ENCODE data around the gene PCNX1. TPM values are rescaled to one million over a fixed set of nuclear protein-coding genes. Genes with fewer than 3 reads are reported as not detected.

PCNX1 gene
- total and polyA plus RNA-seq, 2 donors (not counting 1 experiment from before 2014, with no cell fraction given): 35.7 to 69.4 TPM

DNA sequence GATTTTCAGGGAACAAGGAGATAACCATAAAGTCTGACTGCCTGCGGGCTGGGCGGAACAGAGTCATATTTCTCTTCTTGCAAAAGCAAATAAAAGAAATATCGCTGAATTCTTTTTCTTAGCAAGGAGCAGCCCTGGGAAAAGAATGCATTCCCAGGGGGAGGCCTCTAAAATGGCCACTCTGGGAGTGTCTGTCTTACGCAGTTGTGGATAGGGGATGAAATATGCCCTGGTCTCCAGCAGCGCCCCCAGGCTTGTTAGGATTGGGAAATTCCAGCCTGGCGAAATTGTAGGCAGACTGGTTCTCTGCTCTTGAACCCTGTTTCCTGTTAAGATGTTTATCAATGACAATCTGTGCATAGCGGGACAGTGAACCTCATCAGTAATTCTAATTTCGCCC, 40.5 kb downstream of the PCNX1 start:
- TF ChIP-seq EZH2 (IDR thresholded peaks at IDR 0.05; ENCODE audit: low read length, missing control alignments): no peak
- TF ChIP-seq, protein P1, sequence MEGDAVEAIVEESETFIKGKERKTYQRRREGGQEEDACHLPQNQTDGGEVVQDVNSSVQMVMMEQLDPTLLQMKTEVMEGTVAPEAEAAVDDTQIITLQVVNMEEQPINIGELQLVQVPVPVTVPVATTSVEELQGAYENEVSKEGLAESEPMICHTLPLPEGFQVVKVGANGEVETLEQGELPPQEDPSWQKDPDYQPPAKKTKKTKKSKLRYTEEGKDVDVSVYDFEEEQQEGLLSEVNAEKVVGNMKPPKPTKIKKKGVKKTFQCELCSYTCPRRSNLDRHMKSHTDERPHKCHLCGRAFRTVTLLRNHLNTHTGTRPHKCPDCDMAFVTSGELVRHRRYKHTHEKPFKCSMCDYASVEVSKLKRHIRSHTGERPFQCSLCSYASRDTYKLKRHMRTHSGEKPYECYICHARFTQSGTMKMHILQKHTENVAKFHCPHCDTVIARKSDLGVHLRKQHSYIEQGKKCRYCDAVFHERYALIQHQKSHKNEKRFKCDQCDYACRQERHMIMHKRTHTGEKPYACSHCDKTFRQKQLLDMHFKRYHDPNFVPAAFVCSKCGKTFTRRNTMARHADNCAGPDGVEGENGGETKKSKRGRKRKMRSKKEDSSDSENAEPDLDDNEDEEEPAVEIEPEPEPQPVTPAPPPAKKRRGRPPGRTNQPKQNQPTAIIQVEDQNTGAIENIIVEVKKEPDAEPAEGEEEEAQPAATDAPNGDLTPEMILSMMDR (conservative IDR thresholded peaks at IDR 0.05 in 1 of 2, IDR thresholded peaks at IDR 0.05 in 1 of 2; ENCODE audit: low read depth in 1 of 2, low read length in 2 of 2): no peak
- no peaks in the 10 kb centered on the region for H3K36me3 ChIP-seq (ENCODE audit: control insufficient read depth, insufficient read depth, low read length)
- peaks cover 13% of the 10 kb centered on the region for H3K79me2 ChIP-seq (ENCODE audit: control insufficient read depth, insufficient read depth, low read length)
- no peaks in the 10 kb centered on the region for H3K27me3 ChIP-seq (ENCODE audit: control insufficient read depth, insufficient read depth, low read length)
- no peak overlapping the region for H2AFZ ChIP-seq (ENCODE audit: low read length)
- no peak for DNase-seq (ENCODE audit: low read depth in 2 of 2)
- no peak overlapping the region for H3K4me2 ChIP-seq (ENCODE audit: extremely low read depth, insufficient read depth, low read length)
- no peaks in the 10 kb centered on the region for H3K9me3 ChIP-seq (ENCODE audit: control insufficient read depth, insufficient read depth, low read depth, low read length)
- peaks cover 1% of the 10 kb centered on the region for H4K20me1 ChIP-seq (ENCODE audit: control insufficient read depth, extremely low read depth, insufficient read depth, low read length)
- H3K4me1 ChIP-seq (ENCODE audit: control insufficient read depth, extremely low read depth, insufficient read depth, low read length): no peaks in the 10 kb centered on the region
- no peak overlapping the region for H3K4me3 ChIP-seq (replicated peaks in 1 of 4; ENCODE audit: control extremely low read depth in 1 of 4, insufficient read depth in 1 of 4, low read depth in 3 of 4, low read length in 4 of 4)
- no peak overlapping the region for H3K27ac ChIP-seq (ENCODE audit: insufficient read depth, low read length)
- no peak overlapping the region for H3K9ac ChIP-seq (ENCODE audit: insufficient read depth, low read length)

DNA sequence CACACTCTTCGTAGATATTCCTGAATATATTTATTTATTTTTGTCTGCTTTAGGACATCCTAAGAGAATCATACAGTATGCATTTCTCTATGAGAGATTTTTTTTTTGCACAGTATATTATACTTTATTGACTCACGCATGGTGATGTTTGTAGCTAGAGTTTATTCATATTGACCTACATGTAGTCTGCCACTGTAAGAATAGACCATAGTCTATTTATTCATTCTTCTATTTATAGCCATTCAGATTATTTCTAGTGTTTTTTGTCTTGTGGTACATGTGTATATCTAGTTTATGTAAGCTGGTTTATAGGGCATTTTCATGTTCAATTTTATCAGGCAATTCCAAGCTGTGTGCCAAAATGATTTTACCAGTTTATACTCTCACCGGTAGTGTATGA, 45.2 kb downstream of the PCNX1 start:
- TF ChIP-seq, protein P1 (conservative IDR thresholded peaks at IDR 0.05 in 1 of 2, IDR thresholded peaks at IDR 0.05 in 1 of 2; ENCODE audit: low read depth in 1 of 2, low read length in 2 of 2): no peak
- H3K9ac ChIP-seq (ENCODE audit: insufficient read depth, low read length): no peak overlapping the region
- H4K20me1 ChIP-seq (ENCODE audit: control insufficient read depth, extremely low read depth, insufficient read depth, low read length): no peaks in the 10 kb centered on the region
- H3K79me2 ChIP-seq (ENCODE audit: control insufficient read depth, insufficient read depth, low read length): no peaks in the 10 kb centered on the region
- H2AFZ ChIP-seq (ENCODE audit: low read length): no peak overlapping the region
- no peaks in the 10 kb centered on the region for H3K4me1 ChIP-seq (ENCODE audit: control insufficient read depth, extremely low read depth, insufficient read depth, low read length)
- H3K27ac ChIP-seq (ENCODE audit: insufficient read depth, low read length): no peak overlapping the region
- H3K36me3 ChIP-seq (ENCODE audit: control insufficient read depth, insufficient read depth, low read length): no peaks in the 10 kb centered on the region
- H3K4me3 ChIP-seq (replicated peaks in 1 of 4; ENCODE audit: control extremely low read depth in 1 of 4, insufficient read depth in 1 of 4, low read depth in 3 of 4, low read length in 4 of 4): no peak overlapping the region
- DNase-seq (ENCODE audit: low read depth in 2 of 2): no peak
- H3K4me2 ChIP-seq (ENCODE audit: extremely low read depth, insufficient read depth, low read length): no peak overlapping the region
- H3K27me3 ChIP-seq (ENCODE audit: control insufficient read depth, insufficient read depth, low read length): no peaks in the 10 kb centered on the region
- H3K9me3 ChIP-seq (ENCODE audit: control insufficient read depth, insufficient read depth, low read depth, low read length): no peaks in the 10 kb centered on the region

DNA sequence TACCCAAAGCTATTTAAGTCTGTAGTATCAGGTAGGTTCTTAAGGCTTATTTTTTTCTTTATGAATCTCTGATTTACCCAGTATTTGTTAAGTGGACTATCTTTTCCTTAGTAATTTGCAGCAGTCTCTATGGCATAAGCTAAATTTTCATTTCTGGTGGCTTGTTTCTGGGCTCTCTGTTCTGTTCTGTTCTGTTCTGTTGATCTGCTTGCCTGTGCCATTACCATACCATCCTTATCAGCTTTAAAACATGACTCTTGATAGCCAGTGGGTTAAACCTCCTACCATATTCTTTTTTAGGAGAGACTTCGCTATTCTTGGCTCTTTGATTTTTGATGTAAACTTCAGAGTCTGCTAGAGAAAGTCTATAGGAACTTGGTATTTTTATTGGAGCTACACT, 46.8 kb downstream of the PCNX1 start:
- Histone ChIP-seq H3K36me3 (ENCODE audit: control insufficient read depth, insufficient read depth, low read length) (no peaks in the 10 kb centered on the region), H3K27me3 (ENCODE audit: control insufficient read depth, insufficient read depth, low read length) (no peaks in the 10 kb centered on the region), H3K9ac (ENCODE audit: insufficient read depth, low read length) (no peak overlapping the region), H2AFZ (ENCODE audit: low read length) (no peak overlapping the region), H3K4me3 (replicated peaks in 1 of 4; ENCODE audit: control extremely low read depth in 1 of 4, insufficient read depth in 1 of 4, low read depth in 3 of 4, low read length in 4 of 4) (no peak overlapping the region), H3K4me2 (ENCODE audit: extremely low read depth, insufficient read depth, low read length) (no peak overlapping the region), H3K79me2 (ENCODE audit: control insufficient read depth, insufficient read depth, low read length) (no peaks in the 10 kb centered on the region), H3K27ac (ENCODE audit: insufficient read depth, low read length) (no peak overlapping the region), H4K20me1 (ENCODE audit: control insufficient read depth, extremely low read depth, insufficient read depth, low read length) (no peaks in the 10 kb centered on the region), H3K9me3 (ENCODE audit: control insufficient read depth, insufficient read depth, low read depth, low read length) (no peaks in the 10 kb centered on the region), H3K4me1 (ENCODE audit: control insufficient read depth, extremely low read depth, insufficient read depth, low read length) (no peaks in the 10 kb centered on the region)
- no peak for TF ChIP-seq EZH2 (IDR thresholded peaks at IDR 0.05; ENCODE audit: low read length, missing control alignments)
- TF ChIP-seq, protein P1 (conservative IDR thresholded peaks at IDR 0.05 in 1 of 2, IDR thresholded peaks at IDR 0.05 in 1 of 2; ENCODE audit: low read depth in 1 of 2, low read length in 2 of 2): no peak
- no peak for DNase-seq (ENCODE audit: low read depth in 2 of 2)
